HEK293 (cell line): ENCODE data around the gene SEC22C.

Source experiments
- EGR2 ChIP-seq: fragments of 450-650 bp; formaldehyde crosslinking; IDR thresholded peaks from 2 replicates; pipeline ENCODE4 v1.5.1; 2016; ENCODE audit warnings: low read depth, missing biosample characterization, missing genetic modification characterization
- GFI1B ChIP-seq: fragments of 450-650 bp; formaldehyde crosslinking; IDR thresholded peaks from 2 replicates; pipeline ENCODE4 v1.5.1; 2016; ENCODE audit warnings: missing biosample characterization, missing genetic modification characterization
- SP2 ChIP-seq: fragments of 450-650 bp; formaldehyde crosslinking; IDR thresholded peaks from 2 replicates; pipeline ENCODE4 v1.5.1; 2016; ENCODE audit warnings: missing biosample characterization, missing genetic modification characterization
- ZBTB8A ChIP-seq: fragments of 450-650 bp; formaldehyde crosslinking; IDR thresholded peaks from 2 replicates; pipeline ENCODE4 v1.5.1; 2016; ENCODE audit warnings: missing biosample characterization, missing genetic modification characterization
- ZEB2 ChIP-seq: fragments of 450-650 bp; formaldehyde crosslinking; IDR thresholded peaks from 2 replicates; pipeline ENCODE4 v1.5.1; 2016; ENCODE audit warnings: missing biosample characterization, missing genetic modification characterization
- ZNF112 ChIP-seq: fragments of 450-650 bp; formaldehyde crosslinking; IDR thresholded peaks from 2 replicates; pipeline ENCODE4 v1.5.0; 2017; ENCODE audit warnings: missing biosample characterization, missing genetic modification characterization
- ZNF114 ChIP-seq: fragments of 450-650 bp; formaldehyde crosslinking; IDR thresholded peaks from 2 replicates; pipeline ENCODE4 v1.5.0; 2017; ENCODE audit warnings: missing biosample characterization, missing genetic modification characterization
- ZNF132 ChIP-seq: fragments of 450-650 bp; formaldehyde crosslinking; IDR thresholded peaks from 2 replicates; pipeline ENCODE4 v1.5.1; 2017; ENCODE audit warnings: missing biosample characterization, missing genetic modification characterization, borderline replicate concordance
- ZNF140 ChIP-seq: fragments of 450-650 bp; formaldehyde crosslinking; IDR thresholded peaks from 2 replicates; pipeline ENCODE4 v1.5.1; 2016; ENCODE audit warnings: missing biosample characterization, missing genetic modification characterization
- ZNF157 ChIP-seq: fragments of 450-650 bp; formaldehyde crosslinking; IDR thresholded peaks from 2 replicates; pipeline ENCODE4 v1.5.1; 2016; ENCODE audit warnings: missing biosample characterization, missing genetic modification characterization
- ZNF175 ChIP-seq: fragments of 450-650 bp; formaldehyde crosslinking; IDR thresholded peaks from 2 replicates; pipeline ENCODE4 v1.5.1; 2016; ENCODE audit warnings: missing biosample characterization, missing genetic modification characterization
- ZNF202 ChIP-seq: fragments of 450-650 bp; formaldehyde crosslinking; IDR thresholded peaks from 2 replicates; pipeline ENCODE4 v1.5.1; 2016; ENCODE audit warnings: missing biosample characterization, missing genetic modification characterization, borderline replicate concordance
- ZNF211 ChIP-seq: fragments of 450-650 bp; formaldehyde crosslinking; IDR thresholded peaks from 2 replicates; pipeline ENCODE4 v1.5.1; 2016; ENCODE audit warnings: low read depth, missing biosample characterization, missing genetic modification characterization
- ZNF223 ChIP-seq: fragments of 450-650 bp; formaldehyde crosslinking; IDR thresholded peaks from 2 replicates; pipeline ENCODE4 v1.5.1; 2016; ENCODE audit warnings: missing biosample characterization, missing genetic modification characterization
- ZNF274 ChIP-seq, 2 experiments: fragments of 200-500 bp in 1 of 2; fragments of 450-650 bp in 1 of 2; sonication (Bioruptor generic) in 1 of 2; formaldehyde crosslinking in 1 of 2; IDR thresholded peaks; 2 replicates each; pipeline versions ENCODE4 v1.5.1 to v1.6.1; 2014 to 2016; ENCODE audit warnings: borderline replicate concordance in 1 of 2, inconsistent platforms in 1 of 2, low read length in 1 of 2, missing biosample characterization in 1 of 2, missing genetic modification characterization in 1 of 2
- ZNF292 ChIP-seq: fragments of 450-650 bp; formaldehyde crosslinking; IDR thresholded peaks from 2 replicates; pipeline ENCODE4 v1.5.1; 2016; ENCODE audit warnings: low read depth, missing biosample characterization, missing genetic modification characterization, borderline replicate concordance
- ZNF394 ChIP-seq: fragments of 450-650 bp; formaldehyde crosslinking; IDR thresholded peaks from 2 replicates; pipeline ENCODE4 v1.5.1; 2016; ENCODE audit warnings: missing biosample characterization, missing genetic modification characterization, mild to moderate bottlenecking, moderate library complexity, borderline replicate concordance
- ZNF423 ChIP-seq: fragments of 450-650 bp; formaldehyde crosslinking; IDR thresholded peaks from 2 replicates; pipeline ENCODE4 v1.5.1; 2016; ENCODE audit warnings: missing biosample characterization, missing genetic modification characterization
- ZNF433 ChIP-seq: fragments of 450-650 bp; formaldehyde crosslinking; IDR thresholded peaks from 2 replicates; pipeline ENCODE4 v1.5.1; 2016; ENCODE audit warnings: missing biosample characterization, missing genetic modification characterization, low read depth
- ZNF473 ChIP-seq: fragments of 450-650 bp; formaldehyde crosslinking; IDR thresholded peaks from 2 replicates; pipeline ENCODE4 v1.5.1; 2017; ENCODE audit warnings: missing biosample characterization, missing genetic modification characterization
- ZNF510 ChIP-seq: fragments of 450-650 bp; formaldehyde crosslinking; IDR thresholded peaks from 2 replicates; pipeline ENCODE4 v1.5.1; 2018; ENCODE audit warnings: mild to moderate bottlenecking, missing genetic modification characterization, missing biosample characterization; ENCODE audit not compliant: insufficient replicate concordance
- ZNF521 ChIP-seq: fragments of 450-650 bp; formaldehyde crosslinking; IDR thresholded peaks from 2 replicates; pipeline ENCODE4 v1.5.1; 2017; ENCODE audit warnings: missing biosample characterization, mild to moderate bottlenecking, missing genetic modification characterization
- ZNF530 ChIP-seq: fragments of 450-650 bp; formaldehyde crosslinking; IDR thresholded peaks from 2 replicates; pipeline ENCODE4 v1.5.1; 2016; ENCODE audit warnings: low read depth, missing biosample characterization, missing genetic modification characterization
- ZNF585B ChIP-seq: fragments of 450-650 bp; formaldehyde crosslinking; IDR thresholded peaks from 2 replicates; pipeline ENCODE4 v1.5.1; 2016; ENCODE audit warnings: missing biosample characterization, missing genetic modification characterization
- ZNF623 ChIP-seq: fragments of 450-650 bp; formaldehyde crosslinking; IDR thresholded peaks from 2 replicates; pipeline ENCODE4 v1.5.1; 2016; ENCODE audit warnings: missing biosample characterization, missing genetic modification characterization
- ZNF624 ChIP-seq: fragments of 450-650 bp; formaldehyde crosslinking; IDR thresholded peaks from 2 replicates; pipeline ENCODE4 v1.5.1; 2017; ENCODE audit warnings: missing biosample characterization, missing genetic modification characterization
- ZNF768 ChIP-seq: fragments of 450-650 bp; formaldehyde crosslinking; IDR thresholded peaks from 2 replicates; pipeline ENCODE4 v1.5.1; 2018; ENCODE audit warnings: missing biosample characterization, mild to moderate bottlenecking, missing genetic modification characterization
- TF ChIP-seq, protein P1 (sequence below): fragments of 450-650 bp; formaldehyde crosslinking; IDR thresholded peaks from 2 replicates; pipeline ENCODE4 v1.5.1; 2017; ENCODE audit warnings: missing biosample characterization, mild to moderate bottlenecking, missing genetic modification characterization, moderate library complexity
- TF ChIP-seq, protein P2 (sequence below): IDR thresholded peaks from 2 replicates; pipeline ENCODE4 v1.6.1; 2011; ENCODE audit warnings: mild to moderate bottlenecking, low read depth, low read length, borderline replicate concordance
- TF ChIP-seq, protein P3 (sequence below): fragments of 450-650 bp; formaldehyde crosslinking; conservative IDR thresholded peaks from 2 replicates; pipeline ENCODE4 v1.5.1; 2016; ENCODE audit warnings: low read depth, missing biosample characterization, missing genetic modification characterization
- TF ChIP-seq, protein P4 (sequence below): fragments of 450-650 bp; IDR thresholded peaks from 2 replicates; pipeline ENCODE4 v1.5.1; 2018; ENCODE audit warnings: missing biosample characterization, missing genetic modification characterization

SEC22C gene

DNA sequence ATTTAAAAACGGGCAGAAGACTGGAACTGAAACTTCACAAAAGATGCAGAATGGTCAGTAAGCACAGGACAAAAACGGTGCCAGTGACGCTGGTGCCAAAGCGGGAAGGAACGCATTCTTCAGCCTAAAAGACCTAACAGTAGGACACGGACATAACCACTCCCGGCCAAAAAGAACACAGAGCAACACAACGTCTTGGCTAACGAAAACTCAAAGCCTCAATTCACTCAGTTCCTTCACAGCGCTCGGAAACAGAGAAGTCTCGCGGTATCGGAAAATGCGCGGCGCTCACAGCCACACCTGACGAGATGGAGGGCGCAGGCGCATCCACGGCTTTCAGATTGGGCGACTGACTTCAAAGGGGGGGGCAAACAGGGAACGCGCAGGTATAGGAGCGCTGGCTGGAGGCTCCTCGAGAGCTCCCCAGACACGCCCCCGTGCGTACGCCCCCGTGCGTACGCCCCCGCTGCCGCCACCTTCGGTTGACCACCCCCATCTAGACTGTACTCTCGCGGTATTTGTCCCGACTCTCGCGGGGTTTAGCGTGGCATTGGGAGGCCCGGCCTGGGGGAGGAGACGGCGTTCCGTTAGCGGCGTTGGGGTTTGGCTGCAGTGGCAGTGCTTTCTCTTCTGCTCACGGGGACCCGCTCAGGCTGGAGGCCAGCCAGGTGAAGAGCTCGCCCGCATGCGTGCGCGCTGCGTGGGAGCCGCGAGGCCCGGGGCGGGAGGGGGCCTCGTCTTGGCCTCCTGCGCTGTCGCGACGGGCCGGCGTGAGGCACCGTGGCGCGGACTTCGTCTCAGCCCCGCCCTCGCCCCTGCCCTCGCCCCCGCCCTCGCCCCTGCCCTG, 18.6 kb upstream of the SEC22C start, which contains the start of gene NKTR (continued):
- TF ChIP-seq ZNF175 (tag by site-specific recombination) (no peak), ZNF140 (tag by site-specific recombination) (no peak), ZNF211 (no peak), ZNF114 (no peak), ZNF157 (tag by site-specific recombination) (no peak), ZNF274 (IDR thresholded peaks at IDR 0.05; ENCODE audit: low read length) (no peak), ZNF274 (tag by site-specific recombination; IDR thresholded peaks at IDR 0.05; ENCODE audit: borderline replicate concordance) (no peak), ZNF112 (tag by site-specific recombination) (no peak), ZNF292 (no peak), ZEB2 (peak; percentile 97), ZNF423 (tag by site-specific recombination) (no peak), ZNF521 (tag by site-specific recombination) (no peak), SP2 (peak; percentile 92), ZNF585B (tag by site-specific recombination) (no peak), ZNF624 (tag by site-specific recombination) (no peak), EGR2 (tag by site-specific recombination) (peak; percentile 96), ZNF394 (no peak), ZBTB8A (tag by site-specific recombination) (no peak), ZNF223 (tag by site-specific recombination) (no peak), ZNF768 (tag by site-specific recombination) (0 out of 2 replicates have a peak, but pooled peaks have one; percentile 20), ZNF473 (tag by site-specific recombination) (no peak), ZNF510 (tag by site-specific recombination) (no peak), ZNF132 (tag by site-specific recombination) (no peak), ZNF530 (no peak), ZNF202 (tag by site-specific recombination) (no peak), ZNF623 (tag by site-specific recombination) (no peak), GFI1B (tag by site-specific recombination) (no peak; the same call in 1 of the 2 replicates), ZNF433 (no peak)
- TF ChIP-seq, protein P1, sequence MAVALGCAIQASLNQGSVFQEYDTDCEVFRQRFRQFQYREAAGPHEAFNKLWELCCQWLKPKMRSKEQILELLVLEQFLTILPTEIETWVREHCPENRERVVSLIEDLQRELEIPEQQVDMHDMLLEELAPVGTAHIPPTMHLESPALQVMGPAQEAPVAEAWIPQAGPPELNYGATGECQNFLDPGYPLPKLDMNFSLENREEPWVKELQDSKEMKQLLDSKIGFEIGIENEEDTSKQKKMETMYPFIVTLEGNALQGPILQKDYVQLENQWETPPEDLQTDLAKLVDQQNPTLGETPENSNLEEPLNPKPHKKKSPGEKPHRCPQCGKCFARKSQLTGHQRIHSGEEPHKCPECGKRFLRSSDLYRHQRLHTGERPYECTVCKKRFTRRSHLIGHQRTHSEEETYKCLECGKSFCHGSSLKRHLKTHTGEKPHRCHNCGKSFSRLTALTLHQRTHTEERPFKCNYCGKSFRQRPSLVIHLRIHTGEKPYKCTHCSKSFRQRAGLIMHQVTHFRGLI = no peak
- TF ChIP-seq, protein P2, sequence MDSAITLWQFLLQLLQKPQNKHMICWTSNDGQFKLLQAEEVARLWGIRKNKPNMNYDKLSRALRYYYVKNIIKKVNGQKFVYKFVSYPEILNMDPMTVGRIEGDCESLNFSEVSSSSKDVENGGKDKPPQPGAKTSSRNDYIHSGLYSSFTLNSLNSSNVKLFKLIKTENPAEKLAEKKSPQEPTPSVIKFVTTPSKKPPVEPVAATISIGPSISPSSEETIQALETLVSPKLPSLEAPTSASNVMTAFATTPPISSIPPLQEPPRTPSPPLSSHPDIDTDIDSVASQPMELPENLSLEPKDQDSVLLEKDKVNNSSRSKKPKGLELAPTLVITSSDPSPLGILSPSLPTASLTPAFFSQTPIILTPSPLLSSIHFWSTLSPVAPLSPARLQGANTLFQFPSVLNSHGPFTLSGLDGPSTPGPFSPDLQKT = no peak
- TF ChIP-seq, protein P3, sequence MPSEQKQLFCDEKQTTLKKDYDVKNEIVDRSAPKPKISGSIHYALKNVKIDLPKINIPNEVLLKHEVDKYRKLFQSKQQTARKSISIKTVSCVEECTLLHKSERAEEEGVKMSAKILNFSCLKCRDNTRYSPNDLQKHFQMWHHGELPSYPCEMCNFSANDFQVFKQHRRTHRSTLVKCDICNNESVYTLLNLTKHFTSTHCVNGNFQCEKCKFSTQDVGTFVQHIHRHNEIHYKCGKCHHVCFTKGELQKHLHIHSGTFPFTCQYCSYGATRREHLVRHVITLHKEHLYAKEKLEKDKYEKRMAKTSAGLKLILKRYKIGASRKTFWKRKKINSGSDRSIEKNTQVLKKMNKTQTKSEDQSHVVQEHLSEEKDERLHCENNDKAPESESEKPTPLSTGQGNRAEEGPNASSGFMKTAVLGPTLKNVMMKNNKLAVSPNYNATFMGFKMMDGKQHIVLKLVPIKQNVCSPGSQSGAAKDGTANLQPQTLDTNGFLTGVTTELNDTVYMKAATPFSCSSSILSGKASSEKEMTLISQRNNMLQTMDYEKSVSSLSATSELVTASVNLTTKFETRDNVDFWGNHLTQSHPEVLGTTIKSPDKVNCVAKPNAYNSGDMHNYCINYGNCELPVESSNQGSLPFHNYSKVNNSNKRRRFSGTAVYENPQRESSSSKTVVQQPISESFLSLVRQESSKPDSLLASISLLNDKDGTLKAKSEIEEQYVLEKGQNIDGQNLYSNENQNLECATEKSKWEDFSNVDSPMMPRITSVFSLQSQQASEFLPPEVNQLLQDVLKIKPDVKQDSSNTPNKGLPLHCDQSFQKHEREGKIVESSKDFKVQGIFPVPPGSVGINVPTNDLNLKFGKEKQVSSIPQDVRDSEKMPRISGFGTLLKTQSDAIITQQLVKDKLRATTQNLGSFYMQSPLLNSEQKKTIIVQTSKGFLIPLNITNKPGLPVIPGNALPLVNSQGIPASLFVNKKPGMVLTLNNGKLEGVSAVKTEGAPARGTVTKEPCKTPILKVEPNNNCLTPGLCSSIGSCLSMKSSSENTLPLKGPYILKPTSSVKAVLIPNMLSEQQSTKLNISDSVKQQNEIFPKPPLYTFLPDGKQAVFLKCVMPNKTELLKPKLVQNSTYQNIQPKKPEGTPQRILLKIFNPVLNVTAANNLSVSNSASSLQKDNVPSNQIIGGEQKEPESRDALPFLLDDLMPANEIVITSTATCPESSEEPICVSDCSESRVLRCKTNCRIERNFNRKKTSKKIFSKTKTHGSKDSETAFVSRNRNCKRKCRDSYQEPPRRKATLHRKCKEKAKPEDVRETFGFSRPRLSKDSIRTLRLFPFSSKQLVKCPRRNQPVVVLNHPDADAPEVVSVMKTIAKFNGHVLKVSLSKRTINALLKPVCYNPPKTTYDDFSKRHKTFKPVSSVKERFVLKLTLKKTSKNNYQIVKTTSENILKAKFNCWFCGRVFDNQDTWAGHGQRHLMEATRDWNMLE (tag by site-specific recombination) = peak; percentile 23; the same call in 1 of the 2 replicates
- TF ChIP-seq, protein P4, sequence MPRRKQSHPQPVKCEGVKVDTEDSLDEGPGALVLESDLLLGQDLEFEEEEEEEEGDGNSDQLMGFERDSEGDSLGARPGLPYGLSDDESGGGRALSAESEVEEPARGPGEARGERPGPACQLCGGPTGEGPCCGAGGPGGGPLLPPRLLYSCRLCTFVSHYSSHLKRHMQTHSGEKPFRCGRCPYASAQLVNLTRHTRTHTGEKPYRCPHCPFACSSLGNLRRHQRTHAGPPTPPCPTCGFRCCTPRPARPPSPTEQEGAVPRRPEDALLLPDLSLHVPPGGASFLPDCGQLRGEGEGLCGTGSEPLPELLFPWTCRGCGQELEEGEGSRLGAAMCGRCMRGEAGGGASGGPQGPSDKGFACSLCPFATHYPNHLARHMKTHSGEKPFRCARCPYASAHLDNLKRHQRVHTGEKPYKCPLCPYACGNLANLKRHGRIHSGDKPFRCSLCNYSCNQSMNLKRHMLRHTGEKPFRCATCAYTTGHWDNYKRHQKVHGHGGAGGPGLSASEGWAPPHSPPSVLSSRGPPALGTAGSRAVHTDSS (tag by site-specific recombination) = no peak
